ENCODE measurements around the gene CACNA1C.

CACNA1C gene

DNA sequence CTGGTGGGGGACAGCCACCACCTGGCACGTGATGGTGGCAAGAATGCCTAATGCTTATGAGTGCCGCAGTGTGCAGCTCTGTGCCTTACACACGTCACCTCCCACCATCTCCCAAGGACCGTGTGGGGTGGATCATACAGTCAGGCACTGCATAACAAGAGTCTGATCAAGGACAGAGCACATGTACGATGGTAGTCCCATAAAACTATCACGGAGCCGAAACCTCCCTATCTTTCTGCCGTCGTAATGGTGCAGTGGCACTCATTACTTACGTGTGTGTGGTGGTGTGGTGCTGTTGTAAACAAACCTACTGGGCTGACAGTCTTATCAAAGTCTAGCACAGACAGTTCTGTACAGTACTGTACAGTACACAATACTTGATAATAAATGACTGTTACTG lies 89.3 kb downstream of the CACNA1C start:
- no peak for DNase-seq

DNA sequence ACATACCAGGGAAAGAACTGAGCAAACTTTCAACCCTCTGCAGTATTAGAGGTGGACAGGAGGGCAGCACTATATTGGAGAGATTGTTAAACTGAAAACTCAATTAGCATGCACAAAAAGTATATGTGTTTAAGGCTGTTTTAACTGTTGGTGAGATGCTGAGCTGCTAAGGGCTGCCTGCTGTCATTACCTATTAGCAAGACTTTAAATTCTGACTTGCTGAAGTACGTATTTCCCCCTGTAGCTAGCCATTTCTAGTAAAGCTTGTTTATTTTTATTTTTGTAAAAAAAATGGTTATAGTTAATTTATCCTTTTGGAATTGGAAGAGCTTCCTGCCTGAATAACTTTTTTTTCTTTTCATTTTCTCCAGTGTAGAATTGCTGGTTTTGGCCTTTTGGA lies 92.2 kb downstream of the CACNA1C start:
- DNase-seq = no peak

DNA sequence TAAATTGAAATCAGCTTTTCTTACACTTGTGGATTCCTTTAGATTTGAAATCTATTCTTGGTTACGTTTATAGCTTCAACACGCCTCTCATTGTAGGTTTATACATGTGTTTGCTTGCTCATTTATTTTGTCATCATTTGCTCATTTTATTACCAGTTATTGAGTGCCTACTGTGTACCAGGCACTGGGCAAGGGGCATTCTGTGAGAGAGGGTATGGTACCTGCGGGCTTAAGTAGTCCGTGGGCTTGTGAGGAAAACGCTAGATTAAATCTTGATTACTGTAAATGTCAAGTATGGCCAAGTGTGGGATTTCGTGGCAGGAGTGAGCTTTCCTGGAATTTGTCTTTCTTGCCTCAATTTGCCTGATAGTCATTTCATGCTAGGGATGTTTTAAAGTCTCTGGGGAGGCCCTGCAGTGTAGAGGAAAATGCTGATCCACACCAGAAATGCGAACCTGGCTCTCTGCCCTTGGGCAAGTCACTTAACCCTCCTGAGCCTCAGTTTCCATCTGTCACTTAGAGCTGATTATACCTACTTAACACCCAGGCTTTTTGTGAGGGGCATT lies 92.7 kb downstream of the CACNA1C start:
- no peak for DNase-seq

DNA sequence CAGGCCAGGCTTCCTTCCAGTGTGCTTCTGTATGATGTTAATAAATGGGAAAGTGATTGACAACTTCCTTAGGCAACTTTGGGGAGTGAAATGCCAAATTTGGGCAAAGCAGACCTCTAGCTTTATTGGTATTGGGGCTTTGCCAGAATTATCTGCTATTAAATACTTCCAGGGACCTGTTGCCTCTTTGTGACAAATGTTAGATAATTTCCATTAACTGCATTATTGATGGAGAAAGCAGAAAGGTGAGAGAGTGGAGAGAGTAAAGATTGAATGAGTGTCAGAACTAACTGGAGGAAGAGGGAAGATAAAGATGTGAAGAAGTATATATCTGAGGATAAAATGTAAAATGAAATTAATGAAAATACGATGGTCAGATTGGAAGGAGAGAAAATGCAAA lies 94.5 kb downstream of the CACNA1C start:
- no peak for DNase-seq

DNA sequence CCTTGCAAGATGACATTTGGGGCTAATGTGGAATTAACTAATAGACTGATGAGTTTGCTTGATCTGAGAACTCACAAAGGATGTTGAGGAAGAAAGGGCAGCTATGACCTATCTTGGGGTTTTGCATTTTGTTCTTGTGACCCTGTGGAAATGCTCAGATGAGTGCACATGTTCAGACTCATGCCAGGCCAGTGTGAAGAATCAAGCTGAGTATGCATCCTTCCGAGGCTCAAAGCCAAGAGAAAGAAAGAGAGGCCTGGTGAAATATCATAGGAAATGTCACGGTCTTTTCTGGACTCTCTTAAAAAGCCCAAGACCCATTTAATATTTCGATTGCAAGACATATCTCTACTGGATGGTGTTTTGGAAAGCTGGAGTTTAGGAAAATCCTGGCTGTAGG lies 96.3 kb downstream of the CACNA1C start:
- no peak for DNase-seq

DNA sequence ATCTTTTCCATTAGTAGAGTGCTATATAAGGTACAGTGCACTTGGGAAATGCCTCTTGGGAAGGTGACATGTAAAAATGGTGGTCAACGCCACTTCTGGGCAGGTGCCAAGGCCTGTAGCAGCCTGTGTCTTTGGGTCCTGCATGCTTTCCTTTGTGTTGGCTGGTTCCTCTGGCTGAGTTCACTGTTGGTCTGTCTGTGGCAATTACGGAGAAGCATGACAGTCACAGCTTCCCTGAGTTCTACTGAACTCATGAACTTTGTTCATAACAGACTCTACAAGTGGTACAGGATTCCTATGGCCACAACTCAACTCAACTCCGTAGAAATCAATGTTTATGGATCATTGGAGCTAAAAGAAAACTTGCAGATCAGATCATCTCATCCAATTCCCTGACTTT lies 98.0 kb downstream of the CACNA1C start:
- DNase-seq = no peak

DNA sequence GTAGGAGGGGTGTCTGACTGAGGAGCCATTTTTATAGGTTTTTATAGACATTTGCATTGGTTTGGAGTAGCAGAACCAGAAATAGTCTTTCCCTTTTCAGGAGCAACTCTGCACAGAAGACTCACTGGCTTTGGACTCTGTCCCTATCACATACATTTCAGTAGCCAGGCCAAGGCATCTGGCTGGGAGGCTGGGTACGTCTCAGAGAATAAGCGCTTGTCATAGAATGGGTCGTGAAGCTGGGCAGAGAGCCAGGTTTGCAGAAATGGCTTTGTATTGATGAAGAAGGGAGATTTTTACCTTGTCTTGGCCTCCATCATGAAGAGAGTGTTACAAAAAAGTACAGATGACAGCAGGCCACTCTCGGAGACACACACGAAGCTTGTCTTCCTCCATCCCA lies 98.6 kb downstream of the CACNA1C start:
- DNase-seq = no peak

DNA sequence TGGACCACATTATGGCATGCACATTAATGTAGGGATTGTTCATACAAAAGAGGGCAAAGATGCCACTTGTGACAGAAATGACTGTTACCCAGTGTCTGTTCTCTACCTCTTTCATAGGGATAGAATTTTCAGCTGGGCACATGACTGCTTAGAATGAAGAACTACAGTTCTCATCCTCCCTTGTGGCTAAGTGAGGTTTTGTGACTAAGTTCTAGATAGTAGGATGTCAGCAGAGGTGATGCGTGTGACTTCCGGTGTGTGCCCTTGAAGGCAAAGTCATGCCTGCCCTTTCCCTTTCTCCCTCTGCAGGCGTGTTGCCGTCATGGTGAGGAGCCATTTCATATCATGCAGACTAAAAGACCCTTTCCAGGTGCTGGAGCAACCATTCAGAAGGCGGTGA lies 99.3 kb downstream of the CACNA1C start:
- no peak for DNase-seq

DNA sequence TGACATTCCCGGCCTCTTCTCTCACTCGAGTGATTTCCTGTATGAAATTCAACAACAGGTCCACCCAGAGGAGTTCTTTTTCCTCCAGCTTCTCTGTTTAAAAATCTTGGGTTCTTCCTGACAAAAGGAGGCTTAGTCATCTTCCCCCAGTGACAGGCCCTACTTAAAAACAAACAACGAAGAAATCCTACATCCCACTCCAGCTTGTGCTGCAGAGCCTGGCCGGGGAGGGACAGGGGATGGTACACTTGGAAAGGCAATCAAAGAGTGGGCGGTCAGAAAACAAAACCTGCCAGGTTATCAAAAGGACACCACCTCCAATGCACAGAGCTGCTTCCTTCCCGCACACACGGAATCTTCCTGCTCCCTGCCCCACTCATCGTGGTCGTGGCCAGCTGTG lies 101.3 kb downstream of the CACNA1C start:
- no peak for DNase-seq

DNA sequence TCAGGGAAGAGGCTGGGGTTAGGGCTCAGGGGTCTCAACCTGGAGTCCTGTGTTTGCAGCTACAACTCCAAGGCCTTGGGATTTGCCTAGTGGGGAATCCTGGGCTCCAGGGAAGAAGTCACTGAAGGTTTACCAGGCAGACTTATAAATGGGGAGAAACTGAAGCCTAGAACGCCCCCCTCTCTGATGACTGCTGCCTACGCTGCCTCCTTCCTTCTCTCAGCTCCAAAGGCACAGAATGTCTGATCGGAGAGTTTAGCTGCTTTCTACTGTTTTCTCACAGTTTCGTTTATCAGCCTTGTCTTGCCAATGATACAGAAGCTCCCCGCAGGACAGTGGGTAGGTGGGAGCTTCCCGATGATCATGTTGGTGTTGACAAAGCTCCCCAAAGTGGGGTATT lies 101.7 kb downstream of the CACNA1C start:
- DNase-seq = no peak

DNA sequence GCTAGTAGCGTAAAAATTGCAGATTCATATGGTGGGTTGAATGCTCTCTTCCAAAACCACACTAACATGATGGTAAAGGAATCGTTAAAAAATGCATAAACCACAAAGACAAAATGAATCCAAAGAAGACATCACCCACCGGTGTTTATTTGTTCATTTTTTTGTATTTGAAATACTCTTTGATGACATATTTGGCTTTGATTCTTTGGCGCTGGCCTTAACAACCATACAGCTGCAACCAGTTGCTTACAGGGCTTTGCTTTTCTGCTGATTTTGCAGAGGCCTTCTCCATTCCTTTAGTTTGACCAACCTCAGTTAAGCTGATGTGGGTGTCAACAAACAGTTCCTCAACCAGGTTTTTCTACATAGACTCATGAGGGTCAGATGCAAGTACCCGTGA lies 103.5 kb downstream of the CACNA1C start:
- no peak for DNase-seq

DNA sequence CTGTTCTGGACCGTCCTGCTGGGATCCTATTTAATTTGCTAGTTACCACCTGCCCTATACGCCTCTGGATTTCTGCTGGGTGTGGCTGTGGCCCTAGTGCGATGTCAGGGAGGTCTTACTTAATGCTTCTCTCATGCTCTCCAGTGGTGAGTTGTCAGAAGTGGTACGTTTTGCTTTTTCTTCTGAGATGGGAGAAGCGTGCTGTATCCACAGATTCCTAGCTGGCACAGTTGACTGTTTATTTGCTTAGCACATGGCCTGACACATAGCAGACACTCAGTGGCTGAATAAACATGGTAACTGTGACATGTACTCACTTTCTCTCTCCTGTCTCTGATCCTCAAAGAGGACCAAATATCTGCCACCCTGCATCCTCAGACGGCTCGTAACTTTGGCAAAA lies 107.3 kb downstream of the CACNA1C start:
- DNase-seq = no peak

DNA sequence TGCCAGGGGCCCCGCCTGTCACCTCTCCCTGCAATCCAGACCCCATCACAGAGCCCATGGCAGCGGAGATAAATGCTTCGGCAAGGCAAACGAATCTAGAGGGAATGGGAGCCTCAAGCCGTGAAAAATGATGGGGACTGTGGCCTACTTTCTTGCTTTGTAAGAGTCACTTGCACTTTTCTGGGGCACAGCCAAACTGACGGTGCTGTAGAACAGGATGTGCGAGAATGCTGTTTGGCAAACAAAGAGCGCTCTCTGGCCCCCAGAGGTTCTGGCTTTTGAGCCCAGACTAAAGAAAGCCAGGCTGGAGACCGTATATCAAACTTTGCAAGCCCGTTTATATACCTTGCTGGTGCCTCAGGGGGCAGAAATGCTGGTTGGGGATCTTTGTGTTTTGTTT lies 108.7 kb downstream of the CACNA1C start:
- no peak for DNase-seq

DNA sequence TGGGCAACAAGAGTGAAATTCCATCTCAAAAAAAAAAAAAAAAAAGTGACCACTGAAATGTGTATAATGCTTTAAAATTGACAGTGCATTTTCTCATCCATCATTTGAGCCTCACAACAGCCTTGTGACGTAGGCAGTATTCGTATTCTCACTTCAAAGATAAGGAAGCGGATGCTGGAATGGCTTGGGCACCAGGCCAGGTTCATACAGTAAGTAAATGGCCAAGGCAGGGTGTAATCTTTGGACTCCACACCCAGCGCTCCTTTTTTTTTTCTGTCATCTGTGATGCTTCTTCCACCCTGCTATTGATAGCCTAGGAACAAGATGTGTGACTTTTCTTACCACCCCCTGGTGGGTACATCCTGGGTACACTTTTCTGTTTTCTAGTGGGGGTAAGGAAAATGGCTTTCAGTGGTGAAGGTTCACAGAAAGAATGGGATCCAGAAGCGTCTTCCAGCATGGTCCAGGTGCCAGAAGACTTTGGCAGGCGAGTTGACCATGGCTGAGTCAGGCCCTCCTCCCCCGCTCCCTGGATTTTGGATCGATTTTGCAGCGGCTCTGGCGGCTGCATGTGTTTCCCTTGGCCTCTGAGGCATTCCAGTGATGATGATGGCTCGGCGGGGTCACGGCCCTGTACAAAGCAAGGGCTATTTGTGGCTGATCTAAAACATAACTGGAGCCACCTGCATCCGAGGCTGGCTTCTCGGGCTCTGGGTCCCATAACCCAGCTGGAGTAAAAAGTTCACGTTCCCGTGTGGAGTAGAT lies 110.6 kb downstream of the CACNA1C start:
- DNase-seq = no peak

DNA sequence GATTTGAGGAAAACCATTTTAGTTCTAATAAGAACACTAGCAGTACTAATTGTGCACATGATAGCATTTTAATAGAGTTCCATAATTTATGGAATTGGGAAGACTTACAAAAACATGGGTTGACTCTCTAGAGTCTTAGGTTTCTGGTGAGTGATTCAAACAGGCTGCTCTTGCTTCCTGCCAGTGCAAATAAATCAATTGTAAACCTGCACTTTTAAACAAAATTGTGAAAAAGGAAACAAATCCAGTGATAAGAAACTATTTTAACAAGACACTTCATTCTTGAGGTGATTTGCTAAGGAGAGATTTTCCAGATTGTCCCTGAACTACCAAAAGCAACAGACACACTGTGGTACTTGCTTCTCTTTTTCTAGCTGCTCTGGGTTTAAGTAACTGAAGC lies 112.2 kb downstream of the CACNA1C start:
- no peak for DNase-seq

DNA sequence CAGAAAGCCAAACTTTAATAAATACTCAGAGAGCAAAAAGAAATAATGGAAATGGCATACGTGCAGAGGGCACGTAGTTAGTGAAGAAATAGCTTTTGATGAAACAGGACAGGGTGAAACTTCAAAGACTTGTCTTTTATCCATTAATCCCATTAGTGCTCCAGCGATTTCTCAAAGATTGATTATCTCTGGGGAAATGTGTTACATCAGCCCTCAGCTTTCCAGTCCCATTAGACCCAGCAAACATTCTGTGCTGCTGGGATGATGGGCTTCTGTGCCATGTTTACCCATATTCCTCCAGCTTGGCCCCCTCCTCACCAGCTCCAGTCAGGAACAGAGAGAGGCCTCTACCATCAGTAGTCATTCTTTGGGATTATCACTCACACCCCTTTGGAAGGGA lies 113.1 kb downstream of the CACNA1C start:
- no peak for DNase-seq

DNA sequence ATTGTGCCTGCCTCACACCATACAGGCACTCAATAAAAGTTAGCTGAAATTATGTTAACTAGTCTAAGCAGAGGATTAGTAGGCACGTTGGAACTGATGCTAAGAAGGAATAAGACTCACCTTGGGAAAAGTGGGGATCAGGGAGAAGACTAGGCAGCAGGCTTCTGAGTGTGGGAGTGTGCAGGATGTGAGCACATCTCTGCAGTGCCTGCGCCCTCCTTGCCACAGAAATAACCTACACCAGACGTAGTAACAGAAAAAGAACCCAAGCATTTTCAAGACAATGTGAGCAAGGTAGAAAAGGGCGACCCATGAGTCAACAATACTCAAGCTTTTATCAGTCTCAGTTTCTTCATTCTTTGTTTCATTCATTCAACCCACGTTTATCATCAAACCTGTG lies 113.9 kb downstream of the CACNA1C start:
- DNase-seq = no peak

DNA sequence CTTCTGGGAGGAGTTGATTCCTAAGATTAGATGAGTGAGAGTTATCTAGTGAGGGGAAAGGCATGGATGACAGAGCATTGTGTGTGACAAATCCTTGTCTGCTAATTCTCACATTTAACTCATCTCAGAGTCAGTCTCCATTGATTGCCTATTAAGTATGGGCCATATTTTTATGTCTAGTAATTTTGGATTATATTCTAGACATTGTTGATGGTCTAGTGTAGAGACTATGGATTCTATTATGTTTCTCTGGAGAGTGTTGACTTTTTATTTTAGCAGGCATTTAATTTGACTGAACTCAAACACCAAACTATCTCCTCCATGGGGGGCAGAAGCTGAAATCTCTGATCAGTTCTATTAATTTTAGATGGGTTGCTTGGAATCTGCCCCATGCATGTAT lies 114.4 kb downstream of the CACNA1C start:
- DNase-seq = no peak

DNA sequence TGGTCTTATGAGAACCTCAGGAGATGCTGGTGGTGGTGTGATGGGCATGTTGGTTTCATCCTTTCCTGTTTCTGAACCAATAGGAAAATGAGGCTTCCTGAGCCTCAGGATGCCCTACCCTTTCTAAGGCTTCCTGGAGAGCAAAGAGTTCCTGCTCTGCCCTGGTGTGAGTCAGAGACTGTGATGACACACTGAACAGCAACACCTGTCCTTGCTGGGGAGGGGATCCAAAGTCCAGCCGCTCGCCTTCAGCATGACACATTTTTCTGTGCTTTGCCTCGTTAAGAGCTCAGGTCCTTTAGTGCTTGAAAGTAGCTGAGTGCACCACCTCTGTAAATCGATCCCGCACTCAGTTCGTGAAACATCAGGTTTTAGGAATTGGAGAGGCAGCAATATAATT lies 116.0 kb downstream of the CACNA1C start:
- DNase-seq = no peak

DNA sequence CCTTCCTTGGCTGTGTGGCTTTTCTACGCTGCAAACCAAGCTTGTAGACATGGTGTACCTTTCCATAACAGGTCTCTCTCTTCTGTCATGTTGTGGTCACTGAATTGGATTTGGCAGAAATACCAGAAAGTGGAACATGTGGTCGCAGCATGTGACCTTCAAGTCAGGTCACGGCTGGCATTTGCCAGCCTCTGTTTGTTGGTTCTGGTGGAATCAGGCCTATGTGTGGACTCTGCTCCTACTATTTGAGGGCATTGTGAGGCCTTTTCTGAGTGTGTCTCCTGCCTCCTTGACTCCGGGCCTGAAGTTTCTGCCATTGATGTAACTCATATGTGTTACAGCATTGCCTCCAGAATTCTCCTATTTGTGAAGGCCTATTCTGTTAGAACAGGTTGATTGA lies 116.7 kb downstream of the CACNA1C start:
- no peak for DNase-seq

DNA sequence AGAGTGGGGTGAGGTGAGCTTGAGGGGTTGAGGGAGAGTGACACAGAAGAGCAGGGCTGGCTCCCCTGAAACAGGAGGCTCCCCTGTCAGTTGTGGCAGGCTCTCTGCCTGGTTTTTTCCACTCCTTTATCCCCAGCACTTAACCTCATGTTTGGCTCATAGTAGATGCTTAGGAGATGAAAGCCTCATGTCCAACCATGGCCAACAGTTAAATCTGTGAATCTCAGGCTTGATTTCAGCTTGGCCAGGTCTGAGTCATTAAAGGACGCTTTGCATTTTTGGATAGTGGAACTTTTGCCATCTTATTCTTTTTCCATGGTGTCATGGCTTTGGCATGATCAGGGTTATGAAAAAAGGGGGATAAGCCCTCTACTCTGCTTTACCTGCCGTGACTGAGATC lies 117.2 kb downstream of the CACNA1C start:
- DNase-seq = no peak

DNA sequence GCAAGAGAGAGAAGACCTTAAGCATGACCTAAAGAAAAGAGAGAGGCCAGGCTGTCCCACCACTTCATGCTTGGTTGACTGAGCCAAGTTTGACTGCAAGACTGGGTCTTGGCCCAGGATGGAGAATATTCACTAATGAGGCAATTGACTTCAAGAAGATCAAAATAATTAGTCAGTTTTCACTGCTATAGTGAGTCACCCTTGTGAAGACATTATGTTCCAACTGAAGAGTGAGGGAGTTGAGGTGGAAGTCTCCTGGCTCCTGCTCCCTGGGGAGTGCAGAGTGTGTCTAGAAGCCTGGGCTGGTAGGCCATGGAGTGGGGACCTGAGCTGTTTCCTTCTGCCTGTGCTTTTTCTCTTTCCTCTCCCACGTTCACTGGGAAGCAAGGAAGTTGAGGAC lies 117.6 kb downstream of the CACNA1C start:
- no peak for DNase-seq

DNA sequence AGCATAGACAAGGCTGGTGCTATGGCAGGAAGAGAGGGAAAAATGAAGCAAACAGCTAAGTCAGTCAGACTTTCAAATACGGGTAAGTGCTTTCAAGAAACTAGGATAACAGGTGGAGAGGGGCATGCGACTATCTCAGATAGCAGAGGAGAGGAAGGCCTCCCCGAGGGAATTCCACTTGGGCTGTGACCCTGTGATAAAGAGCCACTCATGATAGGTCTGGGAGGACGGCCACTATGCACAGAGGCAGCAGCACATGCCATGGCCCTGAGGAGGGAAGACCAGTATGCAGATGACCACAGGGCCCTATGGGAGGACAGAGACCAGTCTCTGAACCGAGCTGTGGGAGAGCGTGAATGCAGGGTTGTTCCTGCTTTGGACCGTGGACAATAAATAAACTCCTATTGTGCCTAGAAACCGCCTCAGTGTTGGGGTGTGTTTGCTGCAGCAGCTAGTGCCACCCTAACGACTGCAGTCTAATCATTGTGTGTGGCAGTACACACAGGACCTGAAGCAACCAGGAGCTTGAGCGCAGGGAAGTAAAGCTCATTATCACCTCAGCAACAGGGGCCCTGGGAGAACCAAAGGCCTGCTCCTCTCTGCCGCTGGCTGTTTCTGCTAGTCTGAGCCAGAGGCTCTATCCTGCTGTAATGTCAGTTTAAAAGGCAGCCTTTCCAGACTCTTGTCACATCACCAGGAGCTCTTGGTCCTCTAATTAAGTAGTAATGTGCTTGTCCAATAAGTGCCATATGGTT lies 119.1 kb downstream of the CACNA1C start:
- DNase-seq = no peak

DNA sequence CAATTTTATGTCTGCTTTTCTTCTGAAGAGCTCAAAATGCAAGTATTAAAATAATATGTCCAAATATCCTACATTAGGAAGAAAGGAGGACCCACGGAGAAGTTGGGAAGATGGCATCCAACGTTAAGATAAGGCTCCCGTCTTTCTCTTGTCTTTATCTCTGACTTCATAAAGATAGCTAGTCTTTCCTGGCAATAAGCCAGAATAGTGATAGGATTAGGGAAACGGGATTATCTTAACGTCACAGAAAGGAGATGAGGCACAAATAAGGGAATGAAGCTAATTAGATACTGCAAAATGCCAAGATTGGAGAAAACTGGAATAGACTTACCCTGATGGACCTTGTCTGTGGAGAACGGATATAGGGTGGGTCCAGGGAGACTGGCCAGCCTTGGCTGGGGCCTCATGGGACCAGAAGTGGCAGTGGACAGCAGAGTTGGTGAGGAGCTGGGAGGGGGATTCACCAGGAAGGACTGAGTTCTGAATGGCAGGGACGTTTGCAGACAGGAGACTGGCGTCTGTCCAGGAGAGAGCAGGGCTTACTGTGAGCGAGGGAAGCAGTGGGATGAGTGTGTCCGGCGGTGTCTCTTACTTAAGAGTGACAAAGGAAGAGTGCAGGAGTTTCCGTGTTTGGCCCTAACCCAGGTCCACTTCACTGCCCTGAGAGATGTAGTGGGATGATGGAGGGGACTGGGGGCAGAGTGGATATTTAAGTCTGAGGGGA lies 119.9 kb downstream of the CACNA1C start:
- DNase-seq = no peak

All from inflammatory macrophage treated with lipopolysaccharide for 1 hour (primary cell).